GM10248 (cell line): ENCODE measurements around the gene RACGAP1.

Source experiments
- CTCF ChIA-PET: fragments of 300-600 bp; sonication (Branson Sonifier 250); formaldehyde crosslinking; extraction: SDS; loops from one replicate; lab custom pipeline; 2021; ENCODE audit warnings: antibody characterized with exemption; lab: Yijun Ruan, JAX
- POLR2A ChIA-PET: fragments of 350-650 bp; sonication (Branson Sonifier 250); formaldehyde crosslinking; extraction: SDS; loops from one replicate; lab custom pipeline; 2020; ENCODE audit warnings: antibody characterized with exemption; lab: Yijun Ruan, JAX
- DNase-seq: peaks from one replicate; pipeline ENCODE4 v3.0.0; 2012; ENCODE audit errors: extremely low spot score
- CTCF ChIP-seq: IDR thresholded peaks from 2 replicates; pipeline ENCODE4 v1.5.1; 2012; ENCODE audit warnings: mild to moderate bottlenecking, low read depth; ENCODE audit errors: extremely low read depth, missing control alignments, control extremely low read depth

The RACGAP1 gene

GRCh38 chr12:49967042-49967776 is 58.1 kb downstream of the RACGAP1 start:
- ChIA-PET CTCF (interaction anchor here (0.6 to 11.6 kb wide), 81 partner anchors 9 to 414 kb away, joined by 3 to 243 read pairs (median 5); partner anchors contain the start of genes AQP2, ASIC1, CERS5 and GPD1), POLR2A (no interaction called here)
- peak; percentile 91 for DNase-seq
- TF ChIP-seq CTCF: peak; percentile 98

- TF ChIP-seq CTCF: no peak
- no peak for DNase-seq
- ChIA-PET POLR2A (no interaction called here), CTCF (interaction anchor here (0.6 to 11.6 kb wide), 66 partner anchors 8 to 389 kb away, joined by 3 to 243 read pairs (median 6); partner anchors contain the start of genes AQP2, ASIC1, CERS5 and GPD1)
These were observed 58.7 kb downstream of the RACGAP1 start for GRCh38 chr12:49966511-49967041.

- POLR2A ChIA-PET: interaction anchor here (0.6 kb wide), 1 partner anchor 110 kb away, joined by 3 read pairs; no protein-coding TSS in a partner anchor
- CTCF ChIA-PET: interaction anchor here (1.1 to 11.6 kb wide), 33 partner anchors 7 to 317 kb away, joined by 3 to 243 read pairs (median 12); partner anchors contain the start of genes AQP2, ASIC1, CERS5 and SMARCD1
- no peak for DNase-seq
- no peak for TF ChIP-seq CTCF
These were observed 59.5 kb downstream of the RACGAP1 start for GRCh38 chr12:49965836-49966235.

GRCh38 chr12:49964849-49965624 is 60.3 kb downstream of the RACGAP1 start:
- no peak for TF ChIP-seq CTCF
- CTCF ChIA-PET: interaction anchor here (0.9 to 11.6 kb wide), 11 partner anchors 11 to 262 kb away, joined by 3 to 243 read pairs (median 56); no protein-coding TSS in a partner anchor
- no peak for DNase-seq
- POLR2A ChIA-PET: interaction anchor here (0.6 kb wide), 1 partner anchor 109 kb away, joined by 3 read pairs; no protein-coding TSS in a partner anchor

GRCh38 chr12:49963976-49964815 is 61.1 kb downstream of the RACGAP1 start:
- no peak for TF ChIP-seq CTCF
- ChIA-PET CTCF (interaction anchor here (1.4 to 11.6 kb wide), 8 partner anchors 10 to 107 kb away, joined by 6 to 243 read pairs (median 90); no protein-coding TSS in a partner anchor), POLR2A (no interaction called here)
- no peak for DNase-seq
